ENCODE results near the gene CFDP1. TPM values are rescaled to one million over a fixed set of nuclear protein-coding genes. Genes with fewer than 3 reads are reported as not detected.

The CFDP1 gene
- total and polyA plus RNA-seq, 2 of the 13 experiments (the other 11 are each of a cell fraction or from before 2014, with no cell fraction given): 78.6 to 153 TPM

DNA sequence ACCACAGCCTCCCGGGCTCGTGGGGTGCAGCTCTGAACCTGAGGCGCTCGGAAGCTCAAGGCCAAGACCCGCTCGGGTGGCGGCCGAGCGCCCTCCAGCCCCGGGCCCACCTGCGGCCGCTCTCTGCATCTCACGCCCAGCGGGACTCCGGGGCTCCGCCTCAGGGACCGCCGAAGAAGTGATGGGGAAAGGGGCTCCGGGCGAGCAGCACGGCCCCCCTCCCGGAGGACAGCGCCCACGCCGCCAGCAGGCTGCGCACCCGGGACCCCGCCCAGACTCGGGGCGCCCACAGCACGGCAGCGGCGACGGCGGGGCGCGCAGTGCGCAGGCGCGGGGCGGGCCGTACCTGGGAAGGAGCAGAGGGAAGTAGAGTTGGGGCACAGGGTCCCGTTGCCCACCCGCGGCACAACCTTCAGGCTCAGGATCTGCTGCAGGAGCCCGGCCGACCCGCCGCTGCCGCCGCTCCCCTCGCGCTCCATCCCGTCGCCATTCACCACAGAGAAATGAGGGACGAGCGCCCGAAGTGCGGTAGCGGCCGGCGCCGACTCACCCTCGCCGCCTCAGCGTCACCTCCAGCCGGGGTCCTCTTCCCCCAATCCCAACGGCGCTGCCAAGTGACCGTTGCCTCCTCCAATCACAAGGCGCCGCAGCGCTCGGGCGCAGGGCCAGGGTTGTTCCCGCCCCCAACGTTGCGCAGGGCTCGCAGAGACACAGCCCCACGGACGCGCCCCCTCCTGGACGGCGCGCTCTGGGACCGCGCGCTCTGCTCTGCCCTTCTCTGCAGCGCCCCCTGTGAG is 31.0 kb upstream of the CFDP1 start, which contains the start of gene TMEM170A (continued):
- TF ChIP-seq, protein P1, sequence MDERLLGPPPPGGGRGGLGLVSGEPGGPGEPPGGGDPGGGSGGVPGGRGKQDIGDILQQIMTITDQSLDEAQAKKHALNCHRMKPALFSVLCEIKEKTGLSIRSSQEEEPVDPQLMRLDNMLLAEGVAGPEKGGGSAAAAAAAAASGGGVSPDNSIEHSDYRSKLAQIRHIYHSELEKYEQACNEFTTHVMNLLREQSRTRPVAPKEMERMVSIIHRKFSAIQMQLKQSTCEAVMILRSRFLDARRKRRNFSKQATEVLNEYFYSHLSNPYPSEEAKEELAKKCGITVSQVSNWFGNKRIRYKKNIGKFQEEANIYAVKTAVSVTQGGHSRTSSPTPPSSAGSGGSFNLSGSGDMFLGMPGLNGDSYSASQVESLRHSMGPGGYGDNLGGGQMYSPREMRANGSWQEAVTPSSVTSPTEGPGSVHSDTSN (CRISPR knock-in tag; IDR thresholded peaks at IDR 0.05): peak; percentile 89
- TF ChIP-seq NFAT5 (CRISPR knock-in tag; IDR thresholded peaks at IDR 0.05) (peak; percentile 90), MTF2 (CRISPR knock-in tag; IDR thresholded peaks at IDR 0.05; ENCODE audit: borderline replicate concordance) (no peak), CREB1 (IDR thresholded peaks at IDR 0.05) (peak; percentile 90), CREB1 (CRISPR knock-in tag; IDR thresholded peaks at IDR 0.05) (peak; percentile 91), ZNF790 (CRISPR knock-in tag; IDR thresholded peaks at IDR 0.05; ENCODE audit: borderline replicate concordance) (peak; percentile 91), ZNF761 (CRISPR knock-in tag; conservative IDR thresholded peaks at IDR 0.05) (peak; percentile 47; the same call in 1 of the 2 replicates), NCOA2 (CRISPR knock-in tag; IDR thresholded peaks at IDR 0.05) (peak; percentile 55; the same call in 1 of the 2 replicates), ZNF230 (CRISPR knock-in tag; IDR thresholded peaks at IDR 0.05) (no peak; the same call in 1 of the 2 replicates), TBL1XR1 (IDR thresholded peaks at IDR 0.05; ENCODE audit: borderline replicate concordance, low read length, partially characterized antibody) (peak; percentile 79), HOXA7 (CRISPR knock-in tag; IDR thresholded peaks at IDR 0.05) (no peak), CCDC6 (CRISPR knock-in tag; IDR thresholded peaks at IDR 0.05) (peak; percentile 90), ARID2 (CRISPR knock-in tag; IDR thresholded peaks at IDR 0.05; ENCODE audit: borderline replicate concordance) (peak; percentile 87), EEA1 (CRISPR knock-in tag; IDR thresholded peaks at IDR 0.05; ENCODE audit: borderline replicate concordance) (0 out of 2 replicates have a peak, but pooled peaks have one; percentile 35), HNRNPK (IDR thresholded peaks at IDR 0.05; ENCODE audit: low read depth, low read length, poor library complexity, severe bottlenecking) (peak; percentile 83), ZFP37 (CRISPR knock-in tag; IDR thresholded peaks at IDR 0.05; ENCODE audit: borderline replicate concordance) (no peak), ZKSCAN5 (CRISPR knock-in tag; IDR thresholded peaks at IDR 0.05) (peak; percentile 79), ZNF713 (CRISPR knock-in tag; IDR thresholded peaks at IDR 0.05) (no peak; the same call in 1 of the 2 replicates), RFXAP (CRISPR knock-in tag; IDR thresholded peaks at IDR 0.05; ENCODE audit: borderline replicate concordance) (peak; percentile 81; the same call in 1 of the 2 replicates), PITX1 (CRISPR knock-in tag; IDR thresholded peaks at IDR 0.05) (peak; percentile 83), SMAD9 (CRISPR knock-in tag; IDR thresholded peaks at IDR 0.05) (0 out of 2 replicates have a peak, but pooled peaks have one; percentile 63)
- TF ChIP-seq, protein P2, sequence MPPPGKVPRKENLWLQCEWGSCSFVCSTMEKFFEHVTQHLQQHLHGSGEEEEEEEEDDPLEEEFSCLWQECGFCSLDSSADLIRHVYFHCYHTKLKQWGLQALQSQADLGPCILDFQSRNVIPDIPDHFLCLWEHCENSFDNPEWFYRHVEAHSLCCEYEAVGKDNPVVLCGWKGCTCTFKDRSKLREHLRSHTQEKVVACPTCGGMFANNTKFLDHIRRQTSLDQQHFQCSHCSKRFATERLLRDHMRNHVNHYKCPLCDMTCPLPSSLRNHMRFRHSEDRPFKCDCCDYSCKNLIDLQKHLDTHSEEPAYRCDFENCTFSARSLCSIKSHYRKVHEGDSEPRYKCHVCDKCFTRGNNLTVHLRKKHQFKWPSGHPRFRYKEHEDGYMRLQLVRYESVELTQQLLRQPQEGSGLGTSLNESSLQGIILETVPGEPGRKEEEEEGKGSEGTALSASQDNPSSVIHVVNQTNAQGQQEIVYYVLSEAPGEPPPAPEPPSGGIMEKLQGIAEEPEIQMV (CRISPR knock-in tag; IDR thresholded peaks at IDR 0.05; ENCODE audit: low read depth): no peak; the same call in 1 of the 2 replicates

Data from HepG2 (cell line).